PC-3 (cell line): ENCODE measurements around the gene HDLBP. TPM values are rescaled to one million over a fixed set of nuclear protein-coding genes. Genes with fewer than 3 reads are reported as not detected.

ENCODE experiments used
- ATAC-seq: fragments of 200-7000 bp; cut with Tn5 transposase; 2 replicates; pipeline ENCODE4 v1.9.1; 2020; ENCODE audit warnings: mild to moderate bottlenecking, moderate library complexity
- BruUV-seq: library from RNA; stranded (reverse); fragments of 400-500 nt; replicated peaks from 2 replicates; lab custom pipeline; 2021; lab: Mats Ljungman, UMichigan
- CTCF ChIA-PET: fragments of 300-600 bp; sonication (Branson Sonifier 250); formaldehyde crosslinking; loops from one replicate; lab custom pipeline; 2022; ENCODE audit warnings: antibody characterized with exemption; lab: Charles Lee
- POLR2A ChIA-PET: fragments of 300-600 bp; sonication (Branson Sonifier 250); formaldehyde crosslinking; loops from one replicate; lab custom pipeline; 2022; ENCODE audit warnings: antibody characterized with exemption; ENCODE audit not compliant: unreplicated experiment; lab: Charles Lee
- DNase-seq: peaks from one replicate; pipeline ENCODE4 v3.0.0-alpha.2; 2015
- H2AFZ ChIP-seq: fragments of 300-600 bp; sonication (generic); 2 replicates; pipeline ENCODE4 v1.6.0; 2016; ENCODE audit warnings: antibody characterized with exemption, low read length
- H3F3A ChIP-seq: fragments of 300-600 bp; sonication (generic); one replicate; pipeline ENCODE4 v1.6.0; 2017; ENCODE audit warnings: antibody characterized with exemption, low read length, control low read depth, mild to moderate bottlenecking; ENCODE audit not compliant: unreplicated experiment
- H3K27ac ChIP-seq: fragments of 300-600 bp; sonication (generic); 2 replicates; pipeline ENCODE4 v1.5.1; 2016; ENCODE audit warnings: mild to moderate bottlenecking, low read length
- H3K27me3 ChIP-seq: fragments of 300-600 bp; sonication (generic); 2 replicates; pipeline ENCODE4 v1.6.1; 2016; ENCODE audit warnings: low read length, mixed read lengths
- H3K36me3 ChIP-seq: fragments of 300-600 bp; sonication (generic); 2 replicates; pipeline ENCODE4 v1.6.1; 2016; ENCODE audit warnings: low read depth, mixed run types, low read length, mixed read lengths
- H3K4me1 ChIP-seq: fragments of 300-600 bp; sonication (generic); 2 replicates; pipeline ENCODE4 v1.5.1; 2016; ENCODE audit warnings: low read length; ENCODE audit not compliant: insufficient read depth
- H3K4me2 ChIP-seq: fragments of 300-600 bp; sonication (generic); 2 replicates; pipeline ENCODE4 v1.6.0; 2016; ENCODE audit warnings: low read length
- H3K4me3 ChIP-seq: fragments of 300-600 bp; sonication (generic); 2 replicates; pipeline ENCODE4 v1.5.1; 2016; ENCODE audit warnings: mild to moderate bottlenecking, low read length, mixed read lengths
- H3K79me2 ChIP-seq: fragments of 300-600 bp; sonication (generic); 2 replicates; pipeline ENCODE4 v1.6.1; 2017; ENCODE audit warnings: low read length, mixed read lengths
- H3K9ac ChIP-seq: fragments of 300-600 bp; sonication (generic); 2 replicates; pipeline ENCODE4 v1.6.0; 2016; ENCODE audit warnings: mild to moderate bottlenecking, low read length
- H3K9me2 ChIP-seq: fragments of 300-600 bp; sonication (generic); replicated peaks from 2 replicates; pipeline ENCODE4 v1.6.1; 2016; ENCODE audit warnings: mixed run types, low read length, mixed read lengths
- H3K9me3 ChIP-seq: fragments of 300-600 bp; sonication (generic); 2 replicates; pipeline ENCODE4 v1.6.1; 2016; ENCODE audit warnings: low read length, mixed read lengths
- H4K20me1 ChIP-seq: fragments of 300-600 bp; sonication (generic); 2 replicates; pipeline ENCODE4 v1.6.1; 2016; ENCODE audit warnings: low read length, mixed read lengths
- EZH2 ChIP-seq: fragments of 300-600 bp; sonication (generic); IDR thresholded peaks from one replicate; pipeline ENCODE4 v1.6.1; 2017; ENCODE audit warnings: antibody characterized with exemption, mild to moderate bottlenecking, low read length; ENCODE audit not compliant: unreplicated experiment
- EZH2phosphoT487 ChIP-seq: fragments of 300-600 bp; sonication (generic); IDR thresholded peaks from 2 replicates; pipeline ENCODE4 v1.6.1; 2018; ENCODE audit warnings: mild to moderate bottlenecking, antibody characterized with exemption, low read length, borderline replicate concordance
- intact Hi-C: fragments of 100-400 bp; cut with micrococcal nuclease; formaldehyde crosslinking; loops from 2 replicates; pipeline ENCODE4 v1.9.0; 2023
- total RNA-seq: library from RNA; depleted of rRNA; stranded (reverse); fragments of >200 nt; gene quantifications from 2 replicates; pipeline ENCODE4 v1.2.3, GENCODE V29; 2014
- TF ChIP-seq, protein P1 (sequence below): fragments of 300-600 bp; sonication (generic); conservative IDR thresholded peaks from 2 replicates; pipeline ENCODE4 v1.5.1; 2017; ENCODE audit warnings: antibody characterized with exemption, low read depth, mild to moderate bottlenecking, low read length

Gene HDLBP
- total RNA-seq, 1 experiment from 2014 or later = 410 TPM

GRCh38 chr2:241228081-241228859 is 87.2 kb downstream of the HDLBP start:
- TF ChIP-seq EZH2phosphoT487 = no peak
- no peak for TF ChIP-seq EZH2
- TF ChIP-seq, protein P1, sequence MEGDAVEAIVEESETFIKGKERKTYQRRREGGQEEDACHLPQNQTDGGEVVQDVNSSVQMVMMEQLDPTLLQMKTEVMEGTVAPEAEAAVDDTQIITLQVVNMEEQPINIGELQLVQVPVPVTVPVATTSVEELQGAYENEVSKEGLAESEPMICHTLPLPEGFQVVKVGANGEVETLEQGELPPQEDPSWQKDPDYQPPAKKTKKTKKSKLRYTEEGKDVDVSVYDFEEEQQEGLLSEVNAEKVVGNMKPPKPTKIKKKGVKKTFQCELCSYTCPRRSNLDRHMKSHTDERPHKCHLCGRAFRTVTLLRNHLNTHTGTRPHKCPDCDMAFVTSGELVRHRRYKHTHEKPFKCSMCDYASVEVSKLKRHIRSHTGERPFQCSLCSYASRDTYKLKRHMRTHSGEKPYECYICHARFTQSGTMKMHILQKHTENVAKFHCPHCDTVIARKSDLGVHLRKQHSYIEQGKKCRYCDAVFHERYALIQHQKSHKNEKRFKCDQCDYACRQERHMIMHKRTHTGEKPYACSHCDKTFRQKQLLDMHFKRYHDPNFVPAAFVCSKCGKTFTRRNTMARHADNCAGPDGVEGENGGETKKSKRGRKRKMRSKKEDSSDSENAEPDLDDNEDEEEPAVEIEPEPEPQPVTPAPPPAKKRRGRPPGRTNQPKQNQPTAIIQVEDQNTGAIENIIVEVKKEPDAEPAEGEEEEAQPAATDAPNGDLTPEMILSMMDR = no peak
- Histone ChIP-seq H2AFZ (no peak overlapping the region), H3K27me3 (no peaks in the 10 kb centered on the region), H3K9me3 (no peaks in the 10 kb centered on the region), H3F3A (no peaks in the 10 kb centered on the region), H3K79me2 (no peaks in the 10 kb centered on the region), H4K20me1 (no peaks in the 10 kb centered on the region), H3K9me2 (no peaks in the 10 kb centered on the region), H3K4me2 (no peak overlapping the region), H3K4me3 (no peak overlapping the region), H3K9ac (no peak overlapping the region), H3K27ac (no peak overlapping the region), H3K36me3 (peaks cover 32% of the 10 kb centered on the region; the same call in 1 of the 2 replicates), H3K4me1 (peaks cover 12% of the 10 kb centered on the region)
- ChIA-PET CTCF (no interaction called here), POLR2A (no interaction called here)
- ATAC-seq (no peak), DNase-seq (no peak)
- no TSS peak for BruUV-seq
- intact Hi-C loops = loop anchor here (10.0 kb wide), 1 partner anchor 313 kb away; no protein-coding TSS in a partner anchor

GRCh38 chr2:241227594-241227993 is 87.9 kb downstream of the HDLBP start:
- CTCF ChIA-PET = no interaction called here
- no peaks in the 10 kb centered on the region for H3K9me2 ChIP-seq
- intact Hi-C loops = loop anchor here (10.0 kb wide), 1 partner anchor 313 kb away; no protein-coding TSS in a partner anchor
- no peak overlapping the region for H3K27ac ChIP-seq
- no peaks in the 10 kb centered on the region for H3K79me2 ChIP-seq
- H3K36me3 ChIP-seq = peaks cover 32% of the 10 kb centered on the region; the same call in 1 of the 2 replicates
- H3K27me3 ChIP-seq = no peaks in the 10 kb centered on the region
- TF ChIP-seq EZH2phosphoT487 (no peak), EZH2 (no peak)
- TF ChIP-seq, protein P1 = no peak
- H3F3A ChIP-seq = no peaks in the 10 kb centered on the region
- no peaks in the 10 kb centered on the region for H3K9me3 ChIP-seq
- no peak for ATAC-seq
- BruUV-seq = no TSS peak
- no peak overlapping the region for H3K4me3 ChIP-seq
- no peak for DNase-seq
- no peak overlapping the region for H3K9ac ChIP-seq
- no peak overlapping the region for H3K4me2 ChIP-seq
- POLR2A ChIA-PET = no interaction called here
- no peak overlapping the region for H2AFZ ChIP-seq
- peaks cover 14% of the 10 kb centered on the region for H3K4me1 ChIP-seq
- H4K20me1 ChIP-seq = no peaks in the 10 kb centered on the region
